Activated CD4-positive, alpha-beta T cell treated with anti-CD3 and anti-CD28 coated beads, Interleukin-2, Interleukin-4, amounts not matched to agents 100 ng/mL and 50 ng/mL, durations not matched to agents 16 hours and 8 hours (primary cell): ENCODE data around the gene CFAP100.

Experiments used
- DNase-seq: peaks from one replicate; pipeline ENCODE4 v3.0.0-alpha.2; 2020; ENCODE audit warnings: low spot score

The CFAP100 gene

DNA sequence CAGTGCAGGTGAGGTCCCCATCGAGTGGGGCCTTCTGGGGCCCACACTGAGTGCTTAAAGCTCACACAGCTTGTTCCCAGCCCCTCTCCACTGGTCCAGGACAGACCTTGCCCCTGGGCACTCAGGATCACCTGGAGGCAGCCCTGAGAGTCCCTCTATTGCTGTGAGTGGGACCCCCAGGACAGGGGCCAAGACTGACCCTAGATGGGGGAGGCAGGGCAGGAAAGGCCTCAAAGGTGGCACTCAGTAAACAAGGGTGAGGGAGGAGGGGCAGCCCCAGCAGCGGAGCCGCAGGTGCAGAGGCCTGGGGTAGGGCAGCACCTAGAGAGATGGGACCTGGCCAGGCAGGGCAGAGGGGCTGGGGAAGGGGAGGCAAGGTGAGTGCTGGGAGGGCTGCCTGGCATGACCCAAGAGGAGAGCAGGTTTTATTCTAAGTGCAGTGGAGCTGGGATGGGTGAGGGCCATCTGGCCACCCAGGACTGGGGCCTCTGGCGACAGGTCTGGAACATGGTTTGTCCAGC, 27.9 kb downstream of the CFAP100 start:
- DNase-seq = no peak

DNA sequence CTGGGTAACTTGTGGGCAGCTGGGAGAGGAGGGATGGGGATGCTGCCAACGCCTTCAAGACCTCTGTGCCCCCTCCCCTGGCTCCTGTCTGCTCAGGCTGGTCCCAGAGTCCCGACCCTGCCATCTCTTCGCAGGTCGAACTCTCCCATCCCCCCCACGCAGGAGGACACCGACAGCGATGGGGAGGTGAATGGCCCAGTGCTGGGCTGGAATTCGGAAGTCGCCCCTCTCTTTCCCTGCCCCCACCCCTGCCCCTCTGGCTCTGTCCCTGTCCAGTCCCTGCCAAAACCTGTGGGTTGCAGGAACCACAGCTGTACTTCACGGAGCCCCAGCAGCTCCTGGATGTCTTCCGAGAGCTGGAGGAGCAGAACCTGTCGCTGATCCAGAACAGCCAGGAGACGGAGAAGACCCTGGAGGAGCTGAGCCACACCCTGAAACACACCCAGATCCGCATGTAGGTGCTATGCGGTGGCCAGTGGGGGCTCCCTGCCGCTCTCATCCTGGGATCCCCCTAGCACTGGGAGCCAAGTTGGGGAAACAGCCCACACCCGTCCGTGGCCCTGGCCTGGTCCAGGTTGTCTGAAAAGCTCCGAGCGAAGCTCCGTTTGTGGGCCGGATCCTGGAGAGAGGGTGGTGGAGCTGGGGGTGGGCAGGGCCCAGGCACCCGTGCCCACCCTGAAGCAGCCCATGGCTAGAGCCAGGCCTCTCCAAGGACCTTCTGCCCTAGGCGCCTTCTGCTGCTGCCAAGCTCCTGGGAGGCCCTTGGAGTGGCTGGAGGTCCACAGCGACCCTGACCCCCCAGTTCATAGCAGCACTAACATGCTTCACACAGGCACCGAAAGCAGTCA, 28.7 kb downstream of the CFAP100 start:
- no peak for DNase-seq

DNA sequence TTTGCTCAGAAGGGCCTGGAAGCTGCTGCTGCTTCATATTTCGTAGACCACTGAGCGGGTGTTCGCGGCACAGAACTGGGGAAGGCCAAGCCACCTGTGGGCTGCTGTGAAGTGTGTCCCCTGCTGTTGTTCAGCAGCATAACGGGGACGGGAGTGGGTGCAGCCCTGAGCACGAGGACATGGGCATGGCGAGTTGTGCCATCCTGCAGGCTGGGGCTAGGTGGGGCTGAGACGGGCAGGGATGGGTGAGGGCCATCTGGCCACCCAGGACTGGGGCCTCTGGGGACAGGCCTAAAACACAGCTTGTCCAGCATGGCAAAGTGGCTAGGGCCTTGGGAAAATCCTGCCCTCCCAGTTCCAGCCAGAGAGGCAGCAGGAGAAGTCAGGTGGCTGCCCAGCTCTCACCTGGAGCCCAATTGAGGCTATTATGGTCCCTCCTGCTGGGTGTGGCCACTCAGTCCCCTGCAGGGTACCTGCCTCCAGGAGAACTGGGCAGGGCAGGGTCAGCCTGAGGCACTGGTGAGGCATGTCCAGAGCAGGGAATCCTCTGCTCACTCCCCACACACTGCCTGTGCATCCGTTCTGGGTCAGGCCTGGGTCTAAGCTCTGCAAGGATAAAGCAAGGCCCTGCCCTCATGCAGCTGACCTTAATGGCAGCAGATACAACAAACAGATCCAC, 29.5 kb downstream of the CFAP100 start:
- DNase-seq = no peak

DNA sequence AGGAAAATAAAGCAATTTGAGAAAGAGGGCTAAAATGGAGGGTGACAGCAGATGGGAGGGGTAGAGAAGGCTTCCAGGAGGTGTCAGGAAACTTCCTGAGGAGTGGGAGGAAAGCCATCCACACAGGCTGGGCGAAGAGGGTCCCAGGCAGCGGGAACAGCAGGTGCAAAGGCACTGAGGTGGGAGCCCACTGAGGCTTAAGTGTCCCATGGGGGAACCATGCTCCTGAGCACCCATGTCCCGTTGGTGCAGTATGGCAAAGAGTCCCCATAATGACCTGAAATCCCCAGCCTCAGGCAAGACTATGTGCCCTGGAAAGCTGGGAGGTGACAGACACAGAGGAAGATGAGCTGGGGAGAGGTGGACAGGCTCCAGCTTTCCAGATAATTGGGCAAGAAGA, 30.0 kb downstream of the CFAP100 start:
- no peak for DNase-seq

DNA sequence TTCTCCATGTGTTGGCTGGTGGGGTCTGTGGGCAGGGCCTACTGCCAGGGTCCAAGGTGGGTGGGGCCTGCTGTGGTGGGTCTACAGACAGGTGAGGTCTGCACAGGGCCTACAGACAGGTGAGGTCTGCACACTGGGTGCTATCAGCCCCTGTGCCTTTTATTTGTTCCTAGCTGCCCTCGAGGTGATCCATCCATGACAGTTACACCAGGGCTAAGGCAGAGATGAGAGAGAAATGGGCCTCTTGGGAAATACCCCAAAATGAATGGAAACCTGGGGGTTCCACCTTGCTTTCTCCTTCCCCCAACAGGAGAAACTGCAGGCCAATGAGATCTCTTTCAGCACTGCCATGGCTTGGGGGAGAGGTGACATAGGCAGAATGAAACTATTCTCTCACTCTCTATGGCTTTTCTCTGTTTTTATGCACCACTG, 36.4 kb downstream of the CFAP100 start:
- no peak for DNase-seq

DNA sequence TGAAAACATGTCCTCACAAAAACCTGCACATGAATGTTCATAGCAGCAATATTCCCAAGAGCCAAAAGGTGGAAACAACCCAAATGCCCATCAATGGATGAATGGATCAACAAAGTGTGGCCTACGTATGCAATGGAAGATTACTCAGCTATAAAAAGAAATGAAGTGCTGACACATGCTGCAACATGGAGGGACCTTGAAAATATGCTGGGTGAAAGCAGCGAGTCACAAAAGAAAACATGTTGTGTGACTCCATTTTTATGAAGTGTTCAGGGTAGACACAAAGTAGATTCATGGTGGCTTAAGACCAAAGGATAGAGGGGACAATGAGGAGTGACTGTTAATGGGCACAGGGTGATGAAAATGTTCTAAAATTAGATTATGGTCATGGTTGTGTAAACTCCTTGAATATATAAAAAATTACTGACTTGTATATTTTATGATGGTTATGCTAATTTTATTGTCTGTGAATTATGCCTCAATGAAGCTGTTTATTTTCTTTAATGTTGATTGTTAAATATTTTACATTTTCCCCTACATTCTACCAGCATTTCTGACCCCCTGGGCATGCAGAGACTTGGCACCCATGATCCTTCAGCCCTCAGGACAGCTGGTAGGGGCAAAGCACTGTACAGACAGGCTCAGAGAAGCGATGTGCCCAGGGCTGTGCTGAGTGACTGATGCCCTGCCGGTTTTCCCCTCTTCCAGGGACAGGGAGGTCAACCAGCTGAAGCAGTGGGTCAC, 37.8 kb downstream of the CFAP100 start:
- no peak for DNase-seq

DNA sequence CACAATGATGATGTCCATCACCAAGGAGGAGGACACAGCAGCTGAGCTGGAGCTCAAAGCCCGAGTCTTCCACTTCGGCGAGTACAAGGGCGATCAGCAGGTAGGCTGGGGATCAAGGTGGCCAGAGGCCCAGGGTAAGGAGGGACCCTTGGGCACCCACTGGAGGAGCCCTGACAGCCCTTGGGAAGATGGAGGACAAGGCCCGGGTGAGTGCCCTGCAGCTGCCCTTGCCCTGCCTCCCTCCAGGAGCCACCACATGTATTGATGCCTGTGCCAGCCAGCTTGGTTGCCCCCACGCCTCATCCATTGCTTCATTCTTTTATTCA, 38.4 kb downstream of the CFAP100 start:
- no peak for DNase-seq

DNA sequence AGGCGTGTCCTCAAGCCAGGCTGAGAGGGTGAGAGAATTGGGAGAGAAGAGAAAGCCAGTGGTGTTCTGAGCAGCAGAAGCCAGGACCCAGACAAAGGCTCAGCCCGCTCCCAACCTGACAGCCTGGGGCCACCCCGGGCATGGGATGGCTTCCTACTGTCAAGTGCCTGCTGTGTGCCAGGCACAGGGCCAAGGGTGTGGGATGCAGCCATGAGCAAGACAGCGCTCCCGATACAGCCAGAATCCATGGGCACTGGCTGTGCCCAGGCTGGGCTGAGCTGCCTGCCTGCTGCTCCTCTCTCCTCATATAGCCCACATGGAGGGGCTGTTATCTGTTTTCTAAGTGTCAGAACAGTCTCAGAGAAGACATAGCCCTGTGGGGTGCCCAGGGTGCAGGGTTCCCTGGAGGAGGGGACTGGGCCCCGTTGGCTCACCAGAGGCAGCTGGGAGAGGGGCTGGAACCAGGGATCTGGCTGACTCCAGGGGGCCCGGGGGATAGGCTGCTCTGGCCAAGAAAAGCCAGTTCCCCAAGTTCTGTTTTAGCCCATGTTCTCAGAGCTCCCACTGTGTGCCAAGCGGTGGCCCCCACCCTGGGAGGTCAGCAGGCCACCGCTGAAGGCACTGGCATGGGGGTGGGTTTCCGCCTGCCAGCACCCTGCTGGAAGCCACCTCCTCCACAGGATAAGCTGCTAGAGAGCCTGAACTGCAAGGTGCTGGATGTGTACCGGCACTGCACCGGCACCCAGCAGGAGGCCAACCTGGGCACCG, 39.0 kb downstream of the CFAP100 start:
- no peak for DNase-seq

DNA sequence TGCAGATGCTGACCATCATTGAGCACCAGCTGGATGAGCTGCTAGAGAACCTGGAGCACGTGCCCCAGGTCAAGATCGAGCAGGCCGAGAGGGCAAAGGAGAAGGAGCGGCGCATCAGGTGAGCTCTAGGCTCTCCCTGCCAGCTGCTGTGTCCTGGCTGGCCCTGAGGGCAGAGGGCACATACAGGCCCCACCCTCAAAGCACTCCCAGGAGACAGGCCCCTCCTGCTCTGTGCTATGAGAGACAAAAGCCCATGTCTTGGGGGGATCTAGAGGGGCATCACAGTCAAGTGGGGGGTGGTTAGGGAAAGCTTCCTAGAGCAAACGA, 39.5 kb downstream of the CFAP100 start:
- no peak for DNase-seq

DNA sequence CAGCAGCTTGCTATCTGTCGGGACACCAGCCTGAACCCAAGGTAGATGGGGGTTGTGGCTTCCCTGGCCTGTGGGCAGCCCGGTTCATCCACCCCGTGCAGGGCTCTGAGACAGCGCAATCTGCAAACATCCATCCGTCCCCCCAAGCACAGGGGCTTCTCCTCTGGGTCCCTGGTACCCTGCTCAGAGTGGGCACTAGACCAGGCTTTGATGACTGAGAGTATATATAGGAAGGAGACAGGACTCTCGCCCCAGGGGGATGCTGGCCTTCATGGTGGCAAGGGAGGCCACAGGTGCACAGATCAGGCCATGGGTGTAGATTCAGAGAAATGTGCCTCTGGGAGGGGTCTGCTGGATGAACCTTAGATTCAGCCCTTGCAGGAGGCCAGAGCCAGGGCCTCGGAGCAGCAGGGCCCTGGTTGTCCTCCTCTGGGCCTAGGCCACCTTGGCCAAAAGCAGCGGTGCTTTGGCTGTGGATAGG, 40.3 kb downstream of the CFAP100 start:
- no peak for DNase-seq

DNA sequence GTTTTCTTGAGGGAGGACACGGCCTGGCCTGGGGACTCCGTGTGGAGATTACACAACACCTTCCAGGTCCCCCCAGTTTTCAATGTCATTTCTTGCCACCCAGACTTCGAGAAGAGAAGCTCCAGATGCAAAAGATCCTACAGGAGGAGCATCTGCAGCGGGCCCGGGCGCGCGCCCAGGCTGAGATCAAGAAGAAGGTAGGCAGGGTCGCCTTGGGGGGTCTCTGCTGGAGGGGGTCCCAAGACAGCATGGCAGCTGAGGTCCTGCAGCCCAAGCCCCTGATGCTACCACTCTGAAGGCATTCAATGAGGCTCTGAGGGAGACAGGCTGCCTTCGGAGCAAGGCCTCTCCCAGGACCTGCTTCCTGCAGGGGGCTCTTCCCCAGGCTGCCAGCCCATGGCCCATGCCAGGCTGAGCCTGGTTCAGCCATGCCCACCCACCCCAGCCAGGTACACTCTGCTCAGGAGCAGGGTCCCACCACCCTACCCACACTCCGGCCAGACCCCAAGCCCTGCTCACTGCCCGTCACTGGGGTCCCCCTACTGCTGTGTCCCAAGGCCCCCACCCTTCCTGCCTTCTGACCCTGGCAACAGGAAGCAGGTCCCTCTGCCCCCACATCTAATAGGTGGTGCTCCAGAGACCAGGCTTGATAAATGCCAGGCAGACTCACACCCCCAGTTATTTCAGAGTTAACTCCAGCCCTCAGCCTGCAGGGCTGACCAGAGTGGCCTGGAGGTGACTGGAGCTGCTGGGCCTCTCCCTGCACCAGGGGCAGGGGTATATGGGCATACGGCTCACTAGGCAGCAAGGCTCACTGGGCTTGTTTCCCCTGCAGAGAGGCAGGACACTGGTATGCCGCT, 41.0 kb downstream of the CFAP100 start:
- DNase-seq = no peak

DNA sequence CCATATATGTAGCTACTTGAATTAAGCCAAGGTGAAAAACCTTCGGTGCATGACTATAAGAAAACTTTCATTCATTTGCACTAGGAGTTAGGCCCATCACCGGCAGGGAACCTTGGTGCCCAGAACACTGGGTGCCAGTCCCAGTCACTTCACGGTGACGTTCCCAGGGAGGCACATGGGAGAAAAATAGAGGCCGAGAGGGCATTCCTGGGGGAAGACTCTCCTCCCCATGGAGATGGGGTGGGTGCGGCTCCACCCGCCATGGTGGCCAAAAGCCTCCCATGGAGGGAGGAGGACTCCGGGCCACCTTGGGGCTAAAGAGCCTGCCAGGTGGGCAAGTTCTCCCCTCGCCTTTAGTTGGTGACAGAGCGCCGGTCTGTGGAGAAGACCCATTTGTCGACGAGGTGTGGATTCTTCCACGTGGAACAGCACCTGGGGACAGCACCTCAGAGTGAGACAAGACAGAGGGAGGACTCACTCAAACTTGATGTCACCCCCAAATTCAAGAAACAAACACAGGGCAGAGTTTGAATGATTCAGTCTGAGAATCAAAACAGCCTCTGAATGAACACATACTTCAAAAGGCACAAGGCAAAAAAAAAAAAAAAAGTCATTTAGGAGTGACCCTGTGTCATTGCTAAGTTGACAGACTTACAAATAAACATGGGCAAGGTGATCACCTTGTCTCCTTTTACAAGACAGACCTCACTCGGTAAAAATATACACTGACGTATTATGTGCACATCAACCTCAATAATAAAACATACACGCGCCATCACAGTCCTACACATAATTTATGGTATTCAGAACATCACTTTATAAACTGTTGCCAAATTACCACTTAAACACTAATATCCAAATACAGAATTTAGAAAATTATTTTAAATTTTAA, 42.4 kb downstream of the CFAP100 start:
- DNase-seq = no peak

DNA sequence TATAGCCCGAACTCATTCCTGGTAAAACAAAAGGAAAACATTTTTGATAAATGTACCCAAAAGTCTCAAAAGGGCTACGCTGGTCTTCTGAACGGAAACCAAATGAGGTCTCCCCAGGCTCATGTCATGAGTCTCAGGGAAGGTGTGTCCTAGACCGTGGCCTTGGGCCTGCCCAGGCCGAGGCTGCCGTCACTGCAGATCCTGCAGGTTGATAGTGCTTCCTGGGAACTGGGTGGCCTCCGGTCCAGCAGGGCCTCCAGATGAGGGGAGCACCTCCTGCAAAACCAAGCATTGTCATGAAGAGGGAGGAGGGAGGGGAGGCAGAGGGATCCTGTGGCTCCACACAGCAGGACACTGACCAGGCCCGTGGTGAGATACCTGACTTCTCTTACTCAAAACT, 43.5 kb downstream of the CFAP100 start:
- no peak for DNase-seq

DNA sequence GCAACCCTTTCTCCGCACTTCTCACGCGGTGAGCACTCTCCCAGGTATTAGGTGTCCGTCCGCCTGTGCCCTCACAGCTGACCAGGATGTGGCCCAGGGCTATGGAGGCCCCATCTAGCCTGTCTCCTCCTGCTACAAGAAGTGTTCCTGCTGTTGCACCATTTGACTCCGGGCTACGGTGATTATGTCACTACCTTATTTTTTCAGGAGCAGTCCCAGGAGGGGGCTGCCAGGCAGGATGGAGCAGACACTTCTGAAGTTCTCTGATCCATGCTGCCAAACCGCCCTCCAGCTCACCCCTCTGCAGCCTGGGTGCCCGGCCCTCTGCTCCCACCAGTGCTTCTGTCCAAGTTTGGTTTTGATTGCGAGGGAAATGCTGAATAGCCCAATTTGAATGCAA, 44.0 kb downstream of the CFAP100 start:
- DNase-seq = no peak

DNA sequence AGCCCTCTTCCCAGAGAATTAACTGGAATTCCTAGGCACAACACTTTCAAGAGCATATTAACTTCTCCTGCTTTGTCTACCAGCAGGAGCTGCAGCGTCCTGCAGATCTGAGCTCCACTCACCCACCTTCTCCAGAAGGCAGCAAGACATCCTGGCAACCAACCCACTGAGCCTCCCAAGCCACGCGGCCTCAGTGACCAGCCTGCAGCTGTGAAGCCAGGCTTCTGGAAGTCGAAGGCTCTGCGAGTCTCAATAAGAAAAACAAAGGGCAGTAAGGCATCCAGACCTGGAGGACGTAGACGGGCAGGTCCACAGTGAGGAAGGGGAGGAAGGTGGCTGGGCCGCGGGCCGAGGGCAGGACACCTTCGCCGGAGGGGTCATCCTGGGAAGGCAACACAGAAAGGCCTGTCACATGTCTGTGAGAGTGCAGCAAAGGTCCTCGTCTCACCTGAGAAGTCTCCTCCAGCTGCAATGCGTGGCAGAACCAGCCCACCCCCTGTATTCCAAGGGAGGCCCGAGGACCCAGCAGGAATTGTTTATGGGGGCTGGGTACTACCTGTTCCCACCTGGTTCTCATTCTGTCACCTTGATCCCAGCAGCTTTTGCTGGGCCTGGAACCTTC, 44.7 kb downstream of the CFAP100 start:
- DNase-seq = no peak

DNA sequence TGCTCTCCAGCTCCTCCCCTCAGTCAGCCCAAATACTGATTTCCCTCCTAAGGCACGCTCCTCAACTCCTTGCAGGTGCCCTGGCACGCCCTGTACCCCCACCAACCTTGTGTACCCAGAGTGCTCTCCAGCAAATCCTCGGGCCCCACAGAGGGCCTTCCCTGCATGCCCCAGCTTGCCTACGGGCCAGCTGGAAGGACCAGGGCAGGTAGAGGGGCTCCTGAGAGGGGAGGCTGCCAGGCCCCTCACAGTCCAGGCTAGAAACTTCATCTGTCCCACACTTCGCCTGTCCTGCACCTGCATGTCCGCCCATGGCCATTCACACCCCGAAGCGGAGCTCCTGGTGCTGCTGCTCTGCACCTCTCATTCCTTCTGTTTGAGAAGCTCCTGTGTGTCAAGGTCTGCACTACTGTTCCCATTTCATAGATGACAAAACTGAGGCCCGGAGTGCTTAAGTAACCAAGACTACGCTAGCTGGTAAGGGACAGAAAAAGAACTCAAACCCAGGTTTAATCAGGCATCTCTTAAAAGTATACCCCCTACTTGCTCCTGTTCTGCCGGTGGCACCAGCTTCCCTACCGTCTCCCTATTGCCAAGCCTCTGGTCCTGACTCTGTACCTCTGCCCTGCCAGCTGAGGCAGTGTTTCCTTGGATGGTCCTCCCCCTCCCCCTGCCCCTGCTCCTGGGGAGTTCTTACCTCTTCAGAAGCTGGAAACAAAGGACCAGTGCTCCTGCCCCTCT, 45.4 kb downstream of the CFAP100 start:
- no peak for DNase-seq

DNA sequence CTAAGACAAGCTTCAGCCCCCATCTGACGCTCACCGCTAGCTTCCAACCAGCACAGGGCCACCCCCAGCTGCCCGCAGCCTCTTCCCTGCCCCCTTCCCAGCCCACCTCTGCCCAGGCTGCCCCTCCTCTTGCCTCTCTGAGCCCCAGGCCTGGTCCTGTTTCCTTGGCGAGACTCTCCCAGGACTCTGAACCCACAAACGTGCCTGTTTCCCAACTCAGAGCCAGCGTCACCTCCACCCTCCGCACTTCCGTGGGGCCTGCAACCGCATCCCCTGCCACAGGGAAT, 45.9 kb downstream of the CFAP100 start:
- DNase-seq = no peak

DNA sequence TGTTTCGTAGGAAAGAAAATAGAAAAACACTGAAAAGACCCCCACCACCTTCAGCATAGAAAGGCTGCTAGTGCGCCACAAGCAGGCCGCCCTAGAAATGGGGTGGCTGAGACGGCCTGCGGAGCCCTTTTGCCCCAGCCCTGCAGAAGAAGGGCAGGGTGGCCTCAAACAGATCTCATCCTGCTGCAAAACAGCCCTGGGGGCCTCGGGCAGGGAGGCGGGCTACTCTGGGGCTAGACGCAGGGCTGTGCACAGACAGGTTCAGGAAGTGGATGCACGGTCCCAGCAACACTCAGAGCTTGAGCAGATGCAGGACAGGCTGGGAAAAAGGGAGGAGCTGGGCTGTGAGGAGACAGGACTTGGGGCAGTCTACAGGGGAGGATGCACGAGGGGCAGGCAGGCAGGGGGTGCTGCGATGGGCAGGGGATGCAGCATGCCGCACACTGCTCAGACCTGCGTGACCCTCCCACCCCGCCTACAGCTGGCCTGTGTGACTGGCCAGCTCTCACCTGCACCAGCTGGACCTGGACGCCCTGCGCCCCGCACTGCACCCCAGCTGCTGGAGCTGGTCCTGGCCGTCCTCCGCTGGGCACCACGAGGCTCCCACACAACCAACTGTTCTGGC, 46.7 kb downstream of the CFAP100 start:
- no peak for DNase-seq
